NOMO-1 treated with dmso at 0.1 percent for 144 hours (cell line): Measurements from ENCODE around the gene CASP10.
A peak's percentile ranks its signal among the peaks of the same experiment; 100 is the strongest.
"Not testable (repeated sequence)": the region's sequence is repeated elsewhere in the genome, so short reads cannot be mapped to it uniquely, and the experiment has no call there.

Experiments
- DNase-seq: peaks from one replicate; lab custom pipeline; 2025; ENCODE audit not compliant: unreplicated experiment; lab: John Stamatoyannopoulos, UW

The CASP10 gene

GRCh38 chr2:201182650-201183364 is at the start of gene CASP10:
Gene CASP10, plus strand, starts transcription at chr2:201183141. Its CDS starts 2,637 bp downstream, at chr2:201185778.
- DNase-seq: peak; percentile 59

- no peak for DNase-seq
Measured at GRCh38 chr2:201135386-201135785, 47.6 kb upstream of the CASP10 start.

- DNase-seq: no peak
Measured at GRCh38 chr2:201136889-201137321, 46.0 kb upstream of the CASP10 start.

GRCh38 chr2:201137505-201138400 is 45.2 kb upstream of the CASP10 start:
- DNase-seq: no peak

- DNase-seq: no peak
Measured at GRCh38 chr2:201138401-201138970, 44.5 kb upstream of the CASP10 start.

GRCh38 chr2:201138986-201139781 is 43.8 kb upstream of the CASP10 start:
- not testable (repeated sequence) for DNase-seq

- no peak for DNase-seq
Measured at GRCh38 chr2:201139836-201140604, 42.9 kb upstream of the CASP10 start.

GRCh38 chr2:201144101-201145051 is 38.6 kb upstream of the CASP10 start:
- no peak for DNase-seq

GRCh38 chr2:201148434-201148990 is 34.4 kb upstream of the CASP10 start:
- no peak for DNase-seq

- DNase-seq: no peak
Measured at GRCh38 chr2:201149064-201149820, 33.7 kb upstream of the CASP10 start.

GRCh38 chr2:201149821-201150165 is 33.1 kb upstream of the CASP10 start:
- DNase-seq: not testable (repeated sequence)

- DNase-seq: no peak
Measured at GRCh38 chr2:201150454-201151020, 32.4 kb upstream of the CASP10 start.

GRCh38 chr2:201151127-201151981 is 31.6 kb upstream of the CASP10 start:
- DNase-seq: peak; percentile 57

GRCh38 chr2:201152517-201152916 is 30.4 kb upstream of the CASP10 start:
- DNase-seq: no peak

- no peak for DNase-seq
Measured at GRCh38 chr2:201152999-201153815, 29.7 kb upstream of the CASP10 start.
